Ectodermal cell (in vitro differentiated cells): ENCODE results near the gene FEM1B.

Source experiments
- H3K27ac ChIP-seq: 2 replicates; pipeline ENCODE4 v1.7.0; 2013; ENCODE audit warnings: mild to moderate bottlenecking, low read depth, low read length; ENCODE audit not compliant: insufficient read depth, poor library complexity, severe bottlenecking
- H3K27me3 ChIP-seq: 2 replicates; pipeline ENCODE4 v1.7.0; 2013; ENCODE audit warnings: mild to moderate bottlenecking, low read length; ENCODE audit not compliant: insufficient read depth, control insufficient read depth, poor library complexity, severe bottlenecking
- H3K36me3 ChIP-seq: one replicate; pipeline ENCODE4 v1.7.0; 2013; ENCODE audit warnings: low read length; ENCODE audit not compliant: control insufficient read depth, insufficient read depth
- H3K4me1 ChIP-seq: one replicate; pipeline ENCODE4 v1.7.0; 2013; ENCODE audit warnings: low read length; ENCODE audit not compliant: control insufficient read depth, insufficient read depth
- H3K4me3 ChIP-seq: 2 replicates; pipeline ENCODE4 v1.7.0; 2013; ENCODE audit warnings: low read depth, low read length, control low read depth; ENCODE audit not compliant: insufficient read depth
- H3K9me3 ChIP-seq: 2 replicates; pipeline ENCODE4 v1.7.0; 2013; ENCODE audit warnings: mild to moderate bottlenecking, low read length, moderate library complexity; ENCODE audit not compliant: control insufficient read depth
- WGBS, 2 experiments: methylation state at CpG; one replicate each; pipeline ENCODE4 v1.1.7; 2013; ENCODE audit warnings: missing lambda C conversion rate in 2 of 2; 5-methylcytosine and 5-hydroxymethylcytosine counted together

Gene FEM1B

DNA sequence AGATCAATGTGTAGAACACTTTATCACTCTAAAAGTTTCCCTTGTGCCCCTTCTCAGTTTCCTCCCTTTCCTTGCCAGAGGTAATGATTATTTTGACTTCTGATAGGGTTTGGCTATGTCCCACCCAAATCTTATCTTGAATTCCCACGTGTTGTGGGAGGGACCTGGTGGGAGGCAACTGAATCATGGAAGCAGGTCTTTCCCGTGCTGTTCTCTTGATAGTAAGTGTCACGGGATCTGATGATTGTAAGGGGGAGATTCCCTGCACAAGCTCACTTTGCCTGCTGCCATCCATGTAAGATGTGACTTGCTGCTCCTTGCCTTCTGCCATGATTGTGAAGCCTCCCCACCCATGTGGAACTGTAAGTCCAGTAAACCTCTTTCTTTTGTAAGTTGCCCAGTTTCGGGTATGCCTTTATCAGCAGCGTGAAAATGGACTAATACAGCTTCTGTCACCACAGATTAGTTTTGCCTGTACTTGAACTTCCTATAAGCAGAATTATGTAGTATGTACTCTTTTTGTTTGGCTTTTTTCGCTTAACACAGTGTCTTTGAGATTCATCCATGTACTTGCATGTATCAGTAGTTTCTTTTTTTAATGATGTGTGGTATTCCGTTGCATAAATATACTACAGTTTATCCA lies 7.2 kb downstream of the FEM1B start:
- WGBS, 2 experiments, result 94 to 98% methylated on average over 5 to 6 of the region's 7 CpGs
- peaks cover 8% of the 10 kb centered on the region for H3K4me1 ChIP-seq
- no peak overlapping the region for H3K4me3 ChIP-seq

DNA sequence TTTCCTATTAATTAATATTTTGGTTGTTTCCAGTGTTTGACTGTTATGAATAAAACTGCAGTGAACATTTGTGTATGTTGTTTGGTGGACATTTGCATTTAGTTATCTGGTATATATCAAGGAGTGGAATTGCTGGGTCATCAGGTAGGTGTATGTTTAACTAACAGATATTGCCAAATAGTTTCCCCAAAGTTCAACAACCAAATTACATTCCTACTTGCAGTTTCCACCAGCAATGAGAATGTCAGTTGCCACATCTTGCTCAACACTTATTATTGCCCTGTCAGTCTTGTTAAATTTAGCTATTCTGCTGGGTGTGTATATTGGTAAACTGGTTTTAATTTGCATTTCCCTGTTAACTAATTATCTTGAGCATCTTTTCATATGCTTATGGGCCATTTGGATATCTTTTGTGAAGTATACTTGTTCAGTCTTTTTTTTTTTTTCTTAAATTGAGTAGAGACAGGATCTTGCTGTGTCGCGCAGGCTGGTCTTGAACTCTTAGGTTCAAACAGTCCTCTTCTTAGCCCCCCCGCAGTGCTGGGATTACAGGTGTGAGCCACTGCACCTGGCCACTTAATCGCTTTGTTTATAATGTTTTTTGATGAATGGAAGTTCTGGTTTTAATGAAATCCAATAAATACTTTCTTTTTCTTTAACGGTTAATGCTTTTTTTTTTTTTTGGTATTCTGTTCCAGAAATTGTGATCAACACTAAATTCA lies 7.9 kb downstream of the FEM1B start:
- no peaks in the 10 kb centered on the region for H3K27me3 ChIP-seq
- 93 to 100% methylated on average over 3 to 4 of the region's 5 CpGs for WGBS, 2 experiments
- no peak overlapping the region for H3K27ac ChIP-seq
- H3K9me3 ChIP-seq, result no peaks in the 10 kb centered on the region
- peaks cover 8% of the 10 kb centered on the region for H3K4me1 ChIP-seq
- no peak overlapping the region for H3K4me3 ChIP-seq
- H3K36me3 ChIP-seq, result peaks cover 12% of the 10 kb centered on the region

More for the DNA sequence above, 7.2 kb downstream of the FEM1B start:
- Histone ChIP-seq H3K36me3 (peaks cover 6% of the 10 kb centered on the region), H3K27ac (no peak overlapping the region), H3K27me3 (no peaks in the 10 kb centered on the region), H3K9me3 (no peaks in the 10 kb centered on the region)

DNA sequence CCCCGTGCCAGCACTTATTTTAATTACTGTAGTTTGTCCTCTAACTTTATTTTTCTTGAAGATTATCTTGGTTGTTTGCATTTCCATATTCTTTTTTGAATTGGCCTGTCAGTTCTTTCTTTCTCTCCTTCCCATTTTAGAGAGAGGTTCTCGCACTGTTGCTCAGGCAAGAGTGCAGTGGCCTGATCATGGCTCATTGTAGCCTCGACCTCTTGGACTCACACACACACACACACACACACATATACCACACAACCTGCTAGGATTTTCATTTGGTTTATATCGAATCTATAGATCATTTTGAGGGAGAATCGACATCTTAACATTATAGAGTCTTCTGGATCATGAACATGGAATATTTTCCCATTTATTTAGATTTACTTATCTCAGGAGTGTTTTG lies 8.7 kb downstream of the FEM1B start:
- Histone ChIP-seq H3K36me3 (peaks cover 20% of the 10 kb centered on the region), H3K27ac (no peak overlapping the region), H3K27me3 (no peaks in the 10 kb centered on the region), H3K9me3 (no peaks in the 10 kb centered on the region), H3K4me1 (peaks cover 2% of the 10 kb centered on the region), H3K4me3 (no peak overlapping the region)
- WGBS, 2 experiments, result 86 to 95% methylated on average over 3 to 5 of the region's 5 CpGs

DNA sequence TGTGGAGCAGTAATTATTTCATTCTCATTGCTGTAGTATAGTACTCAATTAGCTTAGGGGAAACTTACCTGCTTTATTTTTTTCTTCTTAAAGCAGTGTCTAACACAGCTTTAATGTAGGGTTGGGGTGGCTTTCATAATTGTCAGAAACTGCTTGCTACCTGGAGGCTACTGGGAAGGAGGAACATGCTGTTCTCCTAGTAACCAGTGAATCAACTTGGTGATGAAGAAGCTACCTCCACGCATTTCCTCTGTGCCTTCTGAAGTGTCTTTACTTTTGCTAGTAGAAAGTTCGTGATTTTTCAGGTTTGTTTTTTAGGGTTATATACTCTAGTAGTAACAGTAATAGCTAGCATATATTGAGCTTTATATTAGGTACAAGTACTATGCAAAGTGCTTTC lies 11.5 kb downstream of the FEM1B start:
- H3K27ac ChIP-seq, result no peak overlapping the region

DNA sequence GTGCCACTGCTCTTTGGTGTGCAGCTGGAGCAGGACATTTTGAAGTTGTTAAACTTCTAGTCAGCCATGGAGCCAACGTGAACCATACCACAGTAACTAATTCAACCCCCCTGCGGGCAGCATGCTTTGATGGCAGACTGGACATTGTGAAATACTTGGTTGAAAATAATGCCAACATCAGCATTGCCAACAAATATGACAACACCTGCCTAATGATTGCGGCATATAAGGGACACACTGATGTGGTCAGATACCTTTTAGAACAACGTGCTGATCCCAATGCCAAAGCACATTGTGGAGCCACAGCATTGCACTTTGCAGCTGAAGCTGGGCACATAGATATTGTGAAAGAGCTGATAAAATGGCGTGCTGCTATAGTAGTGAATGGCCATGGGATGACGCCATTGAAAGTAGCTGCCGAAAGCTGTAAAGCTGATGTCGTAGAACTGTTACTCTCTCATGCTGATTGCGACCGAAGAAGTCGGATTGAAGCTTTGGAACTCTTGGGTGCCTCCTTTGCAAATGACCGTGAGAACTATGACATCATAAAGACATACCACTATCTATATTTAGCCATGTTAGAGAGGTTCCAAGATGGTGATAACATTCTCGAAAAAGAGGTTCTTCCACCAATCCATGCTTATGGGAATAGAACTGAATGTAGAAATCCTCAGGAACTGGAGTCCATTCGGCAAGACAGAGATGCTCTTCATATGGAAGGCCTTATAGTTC lies 12.2 kb downstream of the FEM1B start:
- Histone ChIP-seq H3K27me3 (no peaks in the 10 kb centered on the region), H3K4me3 (no peak overlapping the region), H3K36me3 (peaks cover 16% of the 10 kb centered on the region), H3K9me3 (no peaks in the 10 kb centered on the region), H3K4me1 (no peaks in the 10 kb centered on the region), H3K27ac (no peak overlapping the region)
- WGBS, 2 experiments, result 95 to 96% methylated on average over 14 of the region's 14 CpGs

More for the DNA sequence above, 11.5 kb downstream of the FEM1B start:
- no peaks in the 10 kb centered on the region for H3K27me3 ChIP-seq
- 83 to 100% methylated on average over 2 of the region's 2 CpGs for WGBS, 2 experiments
- peaks cover 20% of the 10 kb centered on the region for H3K36me3 ChIP-seq
- H3K4me3 ChIP-seq, result no peak overlapping the region
- H3K4me1 ChIP-seq, result no peaks in the 10 kb centered on the region
- no peaks in the 10 kb centered on the region for H3K9me3 ChIP-seq

DNA sequence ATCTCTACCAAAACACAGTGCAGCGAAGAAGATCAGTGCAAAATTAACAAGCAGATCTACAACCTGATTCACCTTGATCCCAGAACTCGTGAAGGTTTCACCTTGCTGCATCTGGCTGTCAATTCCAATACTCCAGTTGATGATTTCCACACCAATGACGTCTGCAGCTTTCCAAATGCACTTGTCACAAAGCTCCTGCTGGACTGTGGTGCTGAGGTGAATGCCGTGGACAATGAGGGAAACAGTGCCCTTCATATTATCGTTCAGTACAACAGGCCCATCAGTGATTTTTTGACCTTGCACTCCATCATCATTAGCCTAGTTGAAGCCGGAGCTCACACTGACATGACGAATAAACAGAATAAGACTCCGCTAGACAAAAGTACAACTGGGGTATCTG lies 13.2 kb downstream of the FEM1B start:
- Histone ChIP-seq H3K27me3 (no peaks in the 10 kb centered on the region), H3K27ac (no peak overlapping the region), H3K4me1 (no peaks in the 10 kb centered on the region), H3K4me3 (no peak overlapping the region), H3K36me3 (peaks cover 15% of the 10 kb centered on the region), H3K9me3 (no peaks in the 10 kb centered on the region)
- 93 to 95% methylated on average over 8 of the region's 8 CpGs for WGBS, 2 experiments

DNA sequence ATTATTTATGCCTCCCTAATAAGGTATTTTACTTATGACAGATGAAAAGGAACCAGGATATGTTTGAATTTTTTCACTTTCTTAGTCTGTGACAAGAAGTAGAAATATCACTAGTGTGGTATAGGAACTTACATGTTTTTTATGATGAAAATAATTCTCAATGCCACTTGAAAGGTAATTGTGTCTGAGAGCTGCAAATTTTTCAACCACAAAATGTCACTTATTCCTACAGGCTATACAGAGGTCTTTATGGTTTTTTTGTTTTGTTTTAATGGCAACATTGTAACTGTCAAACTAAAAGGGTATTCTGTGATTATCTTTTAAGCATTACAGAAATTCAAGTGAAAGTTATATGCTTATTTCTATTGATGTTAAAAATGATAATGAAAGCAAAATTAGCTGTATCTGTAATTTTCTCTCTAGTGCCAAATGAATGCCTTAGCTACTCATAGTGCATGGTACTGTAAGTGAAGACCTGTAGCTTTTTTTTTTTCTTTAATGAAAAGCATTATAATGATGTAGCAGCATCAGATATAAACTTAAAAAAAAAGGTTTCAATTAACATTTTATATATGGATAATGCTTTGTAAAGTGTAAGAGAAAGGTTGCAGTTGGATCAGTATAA lies 14.7 kb downstream of the FEM1B start:
- H3K9me3 ChIP-seq, result no peaks in the 10 kb centered on the region
- no peaks in the 10 kb centered on the region for H3K27me3 ChIP-seq
- no peak overlapping the region for H3K27ac ChIP-seq
- H3K4me3 ChIP-seq, result no peak overlapping the region
- H3K36me3 ChIP-seq, result peaks cover 15% of the 10 kb centered on the region
- H3K4me1 ChIP-seq, result no peaks in the 10 kb centered on the region

DNA sequence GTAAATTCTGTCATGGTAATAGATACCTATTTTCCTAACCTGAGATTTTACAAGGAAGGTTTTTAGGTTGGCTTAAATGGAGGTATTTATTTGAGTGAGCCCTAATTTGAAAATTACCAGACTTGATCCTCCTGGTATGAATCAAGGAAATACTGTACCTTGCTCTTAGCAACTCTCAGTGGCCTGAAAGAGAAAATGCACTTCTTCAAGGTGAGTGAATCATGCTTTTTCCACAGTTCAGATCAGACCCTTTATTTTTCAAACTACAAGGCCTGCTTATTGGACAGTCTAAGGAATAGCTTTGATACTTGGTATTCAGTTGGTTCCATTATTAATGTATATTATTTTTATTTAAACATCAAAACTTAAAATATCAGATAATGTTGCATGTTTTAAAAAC lies 15.4 kb downstream of the FEM1B start:
- H3K4me3 ChIP-seq, result no peak overlapping the region
- no peak overlapping the region for H3K27ac ChIP-seq
- H3K36me3 ChIP-seq, result peaks cover 15% of the 10 kb centered on the region
- H3K9me3 ChIP-seq, result no peaks in the 10 kb centered on the region
- no peaks in the 10 kb centered on the region for H3K4me1 ChIP-seq
- no peaks in the 10 kb centered on the region for H3K27me3 ChIP-seq

DNA sequence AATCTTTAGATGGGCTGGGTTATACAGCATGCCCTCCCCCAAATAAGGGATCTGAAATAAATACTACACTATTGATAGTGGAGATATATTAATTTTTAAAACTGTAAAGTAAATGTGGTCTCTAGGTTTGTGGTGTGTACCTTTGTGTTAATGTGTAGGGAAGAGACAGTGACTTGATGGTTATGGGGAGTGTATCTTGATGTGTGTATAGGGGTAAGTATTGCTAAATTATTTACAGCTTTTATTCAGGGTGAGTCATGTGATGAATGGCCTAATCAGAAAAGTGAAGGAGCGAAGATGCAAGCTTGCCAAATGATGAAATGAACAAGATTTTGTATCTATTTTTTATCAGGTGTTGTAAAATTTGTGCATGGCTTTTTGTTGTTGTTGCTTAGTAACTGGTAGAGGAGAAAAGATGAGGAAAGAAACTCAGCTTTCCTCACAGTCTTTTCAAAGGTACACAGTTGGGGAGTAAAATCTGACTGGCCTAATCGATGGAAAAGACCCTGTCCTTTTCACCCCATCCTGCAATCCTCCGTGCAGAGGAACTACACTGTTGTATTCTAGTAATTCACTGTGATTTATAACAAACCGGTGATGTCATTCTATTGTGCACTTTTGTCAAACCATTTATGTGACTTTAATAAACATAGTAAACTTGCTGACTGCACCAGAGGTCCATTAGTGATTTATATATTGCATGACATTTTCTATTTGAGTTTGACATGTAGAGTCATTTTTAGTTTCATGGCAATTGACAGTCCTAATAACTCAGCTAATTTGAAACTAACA lies 17.7 kb downstream of the FEM1B start:
- WGBS, 2 experiments, result 90 to 97% methylated on average over 4 of the region's 4 CpGs
- Histone ChIP-seq H3K36me3 (peaks cover 10% of the 10 kb centered on the region), H3K4me3 (no peak overlapping the region), H3K9me3 (no peaks in the 10 kb centered on the region), H3K27me3 (no peaks in the 10 kb centered on the region), H3K27ac (no peak overlapping the region), H3K4me1 (no peaks in the 10 kb centered on the region)
